Brain microvascular endothelial cell (primary cell): ENCODE data around the gene MSANTD3.
"Not testable (repeated sequence)": the region's sequence is repeated elsewhere in the genome, so short reads cannot be mapped to it uniquely, and the experiment has no call there.

Source experiments
- DNase-seq: peaks from one replicate; pipeline ENCODE4 v3.0.0-alpha.2; 2020
- H3K27ac ChIP-seq: fragments of 250-450 bp; sonication (Bioruptor Pico); 2 replicates; pipeline ENCODE4 v1.5.1; 2020; ENCODE audit warnings: mild to moderate bottlenecking, moderate library complexity
- H3K27me3 ChIP-seq: fragments of 250-450 bp; sonication (Bioruptor Pico); replicated peaks from 2 replicates; pipeline ENCODE4 v1.5.1; 2020; ENCODE audit warnings: mild to moderate bottlenecking
- H3K36me3 ChIP-seq: fragments of 250-450 bp; sonication (Bioruptor Pico); replicated peaks from 2 replicates; pipeline ENCODE4 v1.5.1; 2020; ENCODE audit warnings: mild to moderate bottlenecking
- H3K4me3 ChIP-seq: 2 replicates; pipeline ENCODE4 v1.5.1; 2011; ENCODE audit warnings: low read depth, mild to moderate bottlenecking, control low read depth, low read length, moderate library complexity
- CTCF ChIP-seq: IDR thresholded peaks from 2 replicates; pipeline ENCODE4 v1.5.1; 2011; ENCODE audit warnings: low read depth, mild to moderate bottlenecking, moderate library complexity, low read length, control low read depth, inconsistent platforms; ENCODE audit errors: missing control alignments
- in situ Hi-C: cut with HindIII; loops from 2 replicates; pipeline ENCODE4 v1.10.0; 2017; ENCODE audit warnings: low sequenced_read_pairs, low pct_ligation_motif_present

Gene MSANTD3

GRCh38 chr9:100432736-100433135, 5.8 kb downstream of the MSANTD3 start:
- in situ Hi-C loops = no loop called here
- no peak for TF ChIP-seq CTCF

GRCh38 chr9:100436571-100436970, 9.6 kb downstream of the MSANTD3 start:
- Histone ChIP-seq H3K4me3 (no peak overlapping the region), H3K27ac (no peak overlapping the region), H3K36me3 (no peaks in the 10 kb centered on the region), H3K27me3 (no peaks in the 10 kb centered on the region)
- no peak for TF ChIP-seq CTCF
- in situ Hi-C loops = no loop called here
- no peak for DNase-seq

More at GRCh38 chr9:100432736-100433135, 5.8 kb downstream of the MSANTD3 start:
- Histone ChIP-seq H3K27me3 (no peaks in the 10 kb centered on the region), H3K4me3 (no peak overlapping the region), H3K36me3 (no peaks in the 10 kb centered on the region), H3K27ac (no peak overlapping the region)
- DNase-seq = no peak

DNA sequence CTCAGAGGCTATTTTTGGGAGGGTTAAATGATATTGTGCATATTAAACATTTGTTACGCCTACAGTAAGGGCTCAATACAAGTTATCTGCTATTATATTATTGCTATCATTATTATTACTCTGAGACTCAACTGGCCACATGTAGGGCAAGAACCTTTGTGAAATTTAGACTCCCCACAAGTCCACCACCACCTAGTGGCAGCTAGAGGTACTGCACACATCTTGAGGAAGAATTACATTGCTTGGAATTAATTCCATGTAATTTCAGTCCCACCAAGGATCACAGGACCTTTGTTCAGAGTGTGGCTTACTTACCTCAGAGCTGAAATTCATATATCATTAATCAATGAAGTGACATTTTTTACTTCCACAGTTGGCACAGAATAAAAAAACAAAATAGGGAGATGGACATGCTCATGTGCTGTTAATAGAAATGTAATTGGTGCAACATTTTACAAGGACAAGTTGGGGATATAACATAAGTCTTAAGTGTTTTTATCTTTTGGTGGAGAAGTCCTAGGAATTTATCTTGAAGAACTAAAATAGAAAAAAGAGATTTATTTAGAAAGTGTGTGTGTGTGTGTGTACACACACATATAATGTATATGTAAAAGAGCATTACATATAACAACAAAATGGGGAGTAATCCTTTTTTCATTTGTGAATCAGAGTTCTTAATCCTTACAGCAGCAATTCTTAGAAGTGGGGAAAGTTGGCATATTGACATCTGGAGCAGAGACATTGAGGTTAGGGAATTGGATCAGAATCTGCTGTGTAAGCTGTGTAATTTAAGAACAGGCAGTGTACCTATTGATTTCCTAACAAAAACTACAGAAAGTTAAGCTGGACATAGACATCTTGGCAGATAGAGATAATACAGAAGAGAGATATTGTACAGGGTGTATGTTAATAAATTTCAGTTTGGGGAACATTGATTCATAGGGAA, 11.2 kb downstream of the MSANTD3 start:
- TF ChIP-seq CTCF = peak; percentile 95
- Histone ChIP-seq H3K4me3 (no peak overlapping the region), H3K27ac (no peak overlapping the region), H3K36me3 (peaks cover 6% of the 10 kb centered on the region), H3K27me3 (no peaks in the 10 kb centered on the region)
- in situ Hi-C loops = no loop called here
- peak; percentile 67 for DNase-seq

DNA sequence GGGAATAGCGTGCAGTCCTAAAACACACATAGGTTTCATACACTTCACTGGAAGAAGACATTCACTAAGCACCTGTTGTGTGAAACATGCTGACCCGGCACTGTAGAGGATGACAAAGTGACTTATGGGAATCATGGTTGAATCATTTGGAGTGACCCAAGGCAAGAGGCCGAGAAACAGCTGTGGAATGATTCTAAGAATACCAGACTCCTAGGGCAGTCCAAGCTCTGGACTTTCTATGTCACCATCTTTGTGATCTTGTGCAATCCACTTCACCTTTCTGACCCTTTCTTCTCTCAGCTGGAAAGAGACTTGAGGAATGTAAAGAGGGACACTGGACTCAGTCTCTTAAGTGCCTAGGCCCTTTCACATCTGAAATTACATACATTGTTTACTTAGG, 13.1 kb downstream of the MSANTD3 start:
- DNase-seq = peak; percentile 20
- Histone ChIP-seq H3K27me3 (no peaks in the 10 kb centered on the region), H3K36me3 (peaks cover 19% of the 10 kb centered on the region), H3K4me3 (no peak overlapping the region), H3K27ac (no peak overlapping the region)
- no peak for TF ChIP-seq CTCF
- in situ Hi-C loops = no loop called here

DNA sequence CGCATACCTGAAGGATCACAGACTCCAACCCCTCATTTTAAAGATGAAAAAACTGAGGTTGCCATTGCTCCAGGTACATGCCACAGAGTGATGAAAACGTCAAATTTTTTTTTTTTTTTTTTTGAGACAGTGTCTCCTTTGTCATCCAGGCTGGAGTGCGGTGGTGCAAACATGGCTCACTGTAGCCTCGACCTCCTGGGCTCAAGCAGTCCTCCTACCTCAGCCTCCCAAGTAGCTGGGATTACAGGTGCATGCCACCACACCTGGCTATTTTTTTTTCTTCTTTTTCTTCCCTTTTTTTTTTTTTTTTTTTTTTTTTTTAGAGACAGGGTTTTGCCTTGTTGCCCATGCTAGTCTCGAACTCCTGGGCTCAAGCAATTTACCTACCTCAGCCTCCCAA, 13.5 kb downstream of the MSANTD3 start:
- H3K36me3 ChIP-seq = peaks cover 21% of the 10 kb centered on the region
- H3K27ac ChIP-seq, DNase-seq, in situ Hi-C loops, H3K27me3 ChIP-seq, H3K4me3 ChIP-seq: not testable (repeated sequence)

- H3K36me3 ChIP-seq = peaks cover 21% of the 10 kb centered on the region
- in situ Hi-C loops = no loop called here
- no peak overlapping the region for H3K27ac ChIP-seq
These were observed 15.0 kb downstream of the MSANTD3 start for GRCh38 chr9:100441911-100442361.

More at GRCh38 chr9:100441911-100442361, 15.0 kb downstream of the MSANTD3 start:
- no peak for DNase-seq
- no peak overlapping the region for H3K4me3 ChIP-seq
- no peak for TF ChIP-seq CTCF
- no peaks in the 10 kb centered on the region for H3K27me3 ChIP-seq
